ENCODE results near the gene GZMA.

DNA sequence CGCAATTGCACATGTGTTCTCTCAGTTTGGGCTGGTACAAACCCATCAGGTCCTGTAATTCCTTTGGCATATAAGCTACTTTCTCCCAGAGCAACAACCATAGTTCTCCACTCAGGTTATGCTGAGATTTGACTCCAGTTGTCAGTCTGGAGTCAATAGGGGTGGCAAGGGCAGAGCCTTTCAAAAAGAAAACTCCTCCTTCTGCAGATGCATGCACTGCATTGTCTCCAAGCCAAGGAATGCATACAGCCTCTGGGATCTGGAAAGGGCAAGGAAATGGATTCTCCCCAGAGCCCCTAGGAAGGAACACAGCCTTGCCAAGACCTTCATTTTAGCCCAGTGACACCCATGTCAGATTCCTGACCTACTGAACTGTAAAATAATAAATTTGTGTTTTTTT is 31.0 kb upstream of the GZMA start:
- TF ChIP-seq, protein P1, sequence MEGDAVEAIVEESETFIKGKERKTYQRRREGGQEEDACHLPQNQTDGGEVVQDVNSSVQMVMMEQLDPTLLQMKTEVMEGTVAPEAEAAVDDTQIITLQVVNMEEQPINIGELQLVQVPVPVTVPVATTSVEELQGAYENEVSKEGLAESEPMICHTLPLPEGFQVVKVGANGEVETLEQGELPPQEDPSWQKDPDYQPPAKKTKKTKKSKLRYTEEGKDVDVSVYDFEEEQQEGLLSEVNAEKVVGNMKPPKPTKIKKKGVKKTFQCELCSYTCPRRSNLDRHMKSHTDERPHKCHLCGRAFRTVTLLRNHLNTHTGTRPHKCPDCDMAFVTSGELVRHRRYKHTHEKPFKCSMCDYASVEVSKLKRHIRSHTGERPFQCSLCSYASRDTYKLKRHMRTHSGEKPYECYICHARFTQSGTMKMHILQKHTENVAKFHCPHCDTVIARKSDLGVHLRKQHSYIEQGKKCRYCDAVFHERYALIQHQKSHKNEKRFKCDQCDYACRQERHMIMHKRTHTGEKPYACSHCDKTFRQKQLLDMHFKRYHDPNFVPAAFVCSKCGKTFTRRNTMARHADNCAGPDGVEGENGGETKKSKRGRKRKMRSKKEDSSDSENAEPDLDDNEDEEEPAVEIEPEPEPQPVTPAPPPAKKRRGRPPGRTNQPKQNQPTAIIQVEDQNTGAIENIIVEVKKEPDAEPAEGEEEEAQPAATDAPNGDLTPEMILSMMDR (IDR thresholded peaks at IDR 0.05), result no peak
- TF ChIP-seq POLR2A (IDR thresholded peaks at IDR 0.05), result no peak
